Ammon's horn (tissue), 1 donor: Measurements from ENCODE around the gene NUP43.
"Not testable (repeated sequence)": the region's sequence is repeated elsewhere in the genome, so short reads cannot be mapped to it uniquely, and the experiment has no call there.

ENCODE experiments used
- DNase-seq: peaks from one replicate; pipeline ENCODE4 v3.0.0-alpha.2; 2016; ENCODE audit warnings: low spot score

NUP43 gene, protein sequence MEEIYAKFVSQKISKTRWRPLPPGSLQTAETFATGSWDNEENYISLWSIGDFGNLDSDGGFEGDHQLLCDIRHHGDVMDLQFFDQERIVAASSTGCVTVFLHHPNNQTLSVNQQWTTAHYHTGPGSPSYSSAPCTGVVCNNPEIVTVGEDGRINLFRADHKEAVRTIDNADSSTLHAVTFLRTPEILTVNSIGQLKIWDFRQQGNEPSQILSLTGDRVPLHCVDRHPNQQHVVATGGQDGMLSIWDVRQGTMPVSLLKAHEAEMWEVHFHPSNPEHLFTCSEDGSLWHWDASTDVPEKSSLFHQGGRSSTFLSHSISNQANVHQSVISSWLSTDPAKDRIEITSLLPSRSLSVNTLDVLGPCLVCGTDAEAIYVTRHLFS

GRCh38 chr6:149746147-149746946 lies at the start of gene NUP43:
TSS of gene NUP43 (minus strand) at chr6:149746529. CDS start at chr6:149746495, 34 bp downstream.
- DNase-seq: peak; percentile 96

DNA sequence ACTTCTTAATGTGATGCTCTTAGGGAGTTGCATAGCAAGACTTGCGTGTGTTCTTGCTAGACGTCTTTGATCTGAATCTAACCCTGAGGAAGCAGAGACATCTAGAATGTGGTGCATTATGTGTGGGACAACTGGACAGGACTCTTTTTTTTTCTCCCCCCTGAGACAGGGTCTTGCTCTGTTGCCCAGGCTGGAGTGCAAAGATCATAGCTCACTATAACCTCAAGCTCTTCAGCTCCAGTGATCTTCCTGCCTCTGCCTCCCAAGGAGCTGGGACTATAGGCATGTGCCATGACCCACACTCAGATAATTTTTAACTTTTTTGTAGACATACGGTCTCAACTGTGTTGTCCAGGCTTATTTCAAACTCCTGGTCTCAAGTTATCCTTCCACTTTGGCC lies 37.2 kb upstream of the NUP43 start:
- DNase-seq: no peak

- no peak for DNase-seq
Observed at GRCh38 chr6:149782337-149782736, 36.0 kb upstream of the NUP43 start.

GRCh38 chr6:149781715-149782114 lies 35.4 kb upstream of the NUP43 start:
- DNase-seq: no peak

DNA sequence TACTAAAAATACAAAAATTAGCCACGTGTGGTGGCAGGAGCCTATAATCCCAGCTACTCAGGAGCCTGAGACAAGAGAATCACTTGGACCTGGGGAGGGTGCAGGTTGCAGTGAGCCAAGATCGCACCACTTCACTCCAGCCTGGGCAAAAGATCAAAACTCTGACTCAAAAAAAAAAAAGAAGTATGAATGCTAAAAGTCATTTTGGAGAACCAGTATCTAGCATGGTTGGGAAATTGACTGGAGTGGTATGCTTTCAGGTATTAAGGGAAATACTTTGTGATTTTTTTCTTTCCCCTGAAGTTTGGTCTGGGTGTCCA lies 33.3 kb upstream of the NUP43 start:
- DNase-seq: no peak

- no peak for DNase-seq
Observed at GRCh38 chr6:149777624-149778023, 31.3 kb upstream of the NUP43 start.

GRCh38 chr6:149771925-149772324 lies 25.6 kb upstream of the NUP43 start:
- DNase-seq: no peak

- DNase-seq: no peak
Observed at GRCh38 chr6:149771185-149771584, 24.9 kb upstream of the NUP43 start.

GRCh38 chr6:149769676-149770075 lies 23.3 kb upstream of the NUP43 start:
- no peak for DNase-seq

- no peak for DNase-seq
Observed at GRCh38 chr6:149766156-149766769, 19.9 kb upstream of the NUP43 start.

DNA sequence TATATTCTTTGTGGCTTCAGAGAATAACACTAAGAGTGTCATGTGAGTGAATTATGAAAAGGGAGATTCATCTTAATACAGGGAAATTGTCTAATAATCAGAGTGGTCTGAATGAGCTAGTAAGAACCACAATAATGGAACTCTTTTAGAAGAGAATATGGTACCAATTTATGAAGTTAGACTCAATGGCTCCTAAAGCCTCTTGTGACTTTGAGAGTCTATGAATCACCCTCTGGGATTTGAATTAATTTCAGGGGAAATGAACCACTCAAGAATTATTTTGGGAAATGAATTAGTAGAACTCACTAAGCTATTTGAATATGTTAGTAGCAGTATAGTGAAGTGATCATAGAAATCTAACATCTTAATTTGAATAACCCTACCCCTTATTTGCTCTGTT lies 17.5 kb upstream of the NUP43 start:
- DNase-seq: no peak

- no peak for DNase-seq
Observed at GRCh38 chr6:149761438-149761837, 15.1 kb upstream of the NUP43 start.

GRCh38 chr6:149756261-149756636 lies 9.9 kb upstream of the NUP43 start:
- no peak for DNase-seq

GRCh38 chr6:149755300-149756260 lies 9.3 kb upstream of the NUP43 start:
- DNase-seq: peak; percentile 35

DNA sequence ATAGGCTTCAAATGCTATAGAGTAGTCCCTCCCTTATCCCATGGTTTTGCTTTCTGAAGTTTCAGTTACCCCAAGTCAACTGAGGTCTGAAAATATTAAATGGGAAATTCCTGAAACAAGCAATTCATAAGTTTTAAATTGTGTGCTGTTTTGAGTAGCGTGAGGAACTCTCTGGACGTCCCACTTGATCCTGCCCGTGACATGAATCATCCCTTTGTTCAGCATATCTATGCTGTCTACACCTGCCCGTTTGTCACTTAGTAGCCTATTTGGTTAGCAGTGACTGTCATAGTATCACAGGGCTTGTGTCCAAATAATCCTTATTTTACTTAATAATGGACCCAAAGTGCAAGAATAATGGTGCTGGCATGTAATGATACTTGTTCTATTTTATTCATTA lies 8.2 kb upstream of the NUP43 start:
- no peak for DNase-seq

DNA sequence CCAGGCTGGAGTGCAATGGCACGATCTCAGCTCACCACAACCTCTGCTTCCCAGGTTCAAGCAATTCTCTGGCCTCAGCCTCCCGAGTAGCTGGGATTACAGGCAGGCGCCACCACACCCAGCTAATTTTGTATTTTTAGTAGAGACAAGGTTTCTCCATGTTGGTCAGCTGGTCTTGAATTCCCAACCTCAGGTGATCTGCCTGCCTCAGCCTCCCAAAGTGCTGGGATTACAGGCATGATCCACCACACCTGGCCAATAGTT lies 7.0 kb upstream of the NUP43 start:
- DNase-seq: not testable (repeated sequence)

DNA sequence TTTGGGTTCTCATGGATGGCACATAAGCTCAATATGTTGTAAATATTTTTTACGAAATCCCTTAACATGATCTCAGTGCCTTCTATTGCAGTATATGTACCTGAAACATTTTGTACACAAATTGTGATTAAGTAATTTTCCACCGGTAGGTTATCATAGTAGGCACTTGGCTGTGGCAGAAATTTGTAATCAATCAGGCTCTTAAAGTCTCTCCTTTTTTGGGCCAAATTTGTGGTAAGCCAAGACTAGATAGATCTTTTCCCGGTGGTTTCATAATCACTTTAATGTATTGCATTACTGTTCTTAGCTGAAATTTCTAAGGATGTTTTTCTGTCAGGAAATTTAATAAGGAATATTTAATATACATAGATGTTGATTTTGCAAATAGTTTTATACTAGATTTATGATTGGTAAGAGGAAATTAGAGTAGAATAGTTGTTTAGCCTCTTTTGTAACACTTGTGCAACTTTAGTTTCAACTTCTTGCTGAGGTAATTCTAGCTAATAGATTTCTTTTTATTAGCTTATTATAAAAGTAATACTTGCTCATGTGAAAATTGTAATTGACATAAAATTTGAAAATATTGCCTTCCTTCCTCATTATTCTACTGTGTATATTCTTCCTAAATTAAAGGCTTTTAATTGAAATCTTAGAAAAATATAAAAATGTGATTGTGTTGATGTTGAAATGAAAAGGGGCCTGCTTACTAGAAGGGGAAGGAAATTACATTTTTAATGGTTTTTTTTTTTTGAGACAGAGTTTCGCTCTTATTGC lies 6.5 kb upstream of the NUP43 start:
- DNase-seq: no peak

DNA sequence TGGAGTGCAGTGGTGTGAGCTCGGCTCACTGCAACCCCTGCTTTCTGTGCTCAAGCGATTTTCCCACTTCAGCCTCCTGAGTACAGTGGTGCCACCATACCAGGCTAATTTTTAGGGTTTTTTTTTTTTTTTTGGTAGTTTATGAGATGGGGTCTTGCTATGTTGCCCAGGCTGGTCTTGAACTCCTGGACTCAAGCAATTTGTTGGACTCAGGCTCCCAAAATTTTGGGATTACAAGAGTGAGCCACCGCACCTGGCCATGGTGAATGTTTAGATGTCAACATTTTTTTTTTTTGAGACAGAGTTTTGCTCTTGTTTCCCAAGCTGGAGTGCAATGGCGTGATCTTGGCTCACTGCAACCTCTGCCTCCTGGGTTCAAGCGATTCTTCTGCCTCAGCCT lies 5.6 kb upstream of the NUP43 start:
- not testable (repeated sequence) for DNase-seq

GRCh38 chr6:149751239-149751638 lies 4.9 kb upstream of the NUP43 start:
- DNase-seq: no peak

DNA sequence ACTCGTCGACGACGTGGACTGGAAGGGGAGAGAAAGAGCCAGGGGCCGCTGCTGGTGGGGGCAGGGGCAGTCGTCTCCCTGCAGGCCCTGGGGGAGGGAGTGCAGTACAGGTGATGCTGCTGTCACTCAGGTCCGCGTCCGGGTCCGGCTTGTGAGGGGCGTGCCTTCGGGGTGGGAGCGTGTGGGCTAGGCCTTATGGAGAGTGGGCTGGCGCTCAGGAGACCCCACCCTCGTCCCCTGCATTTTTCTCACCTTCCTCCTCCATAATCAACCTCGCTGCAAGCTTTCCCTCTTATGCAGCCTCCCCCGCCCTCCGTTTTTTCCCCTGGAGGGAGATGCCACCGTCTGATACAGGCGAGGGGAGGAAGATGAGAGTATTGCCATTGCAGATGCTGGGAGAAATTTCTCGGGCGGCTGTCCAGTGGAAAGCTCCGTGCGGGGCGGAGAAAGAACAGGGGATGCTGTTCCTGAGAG lies 3.8 kb upstream of the NUP43 start:
- peak; percentile 27 for DNase-seq

GRCh38 chr6:149749594-149750135 lies 3.3 kb upstream of the NUP43 start, which contains the start of gene PCMT1:
TSS of gene PCMT1 (plus strand) at chr6:149749741. CDS start at chr6:149749902, 161 bp downstream.
- DNase-seq: peak; percentile 94
